HepG2 (cell line): ENCODE measurements around the gene TFPI2. TPM values are rescaled to one million over a fixed set of nuclear protein-coding genes. Genes with fewer than 3 reads are reported as not detected.

Experiments used
- ATAC-seq: fragments of 200-7000 bp; cut with Tn5 transposase; 3 replicates; pipeline ENCODE4 v1.9.1; 2020; ENCODE audit warnings: mild to moderate bottlenecking, moderate library complexity
- BruUV-seq: library from RNA; stranded (reverse); fragments of 400-500 nt; replicated peaks from 2 replicates; lab custom pipeline; 2021; lab: Mats Ljungman, UMichigan
- CTCF ChIA-PET: fragments of 300-600 bp; formaldehyde crosslinking; extraction: SDS; loops from one replicate; lab custom pipeline; 2021; ENCODE audit warnings: low total read pairs, inconsistent platforms, low intra/inter-chr PET ratio; lab: Yijun Ruan, JAX
- POLR2A ChIA-PET: fragments of 350-600 bp; sonication (Branson Sonifier 250); formaldehyde crosslinking; loops from one replicate; lab custom pipeline; 2020; ENCODE audit warnings: antibody characterized with exemption, inconsistent platforms; lab: Yijun Ruan, JAX
- DNase-seq: peaks from one replicate; pipeline ENCODE4 v3.0.0-alpha.2; 2015; ENCODE audit warnings: low spot score
- FAIRE-seq: peaks from 3 replicates; lab custom pipeline; 2011; peaks lifted over from hg19 to GRCh38; lab: Jason Lieb, UNC
- H2AFZ ChIP-seq: one replicate; pipeline ENCODE4 v1.6.1; 2011; ENCODE audit warnings: low read length, inconsistent platforms
- H3K27ac ChIP-seq: fragments of 300-600 bp; 3 replicates; pipeline ENCODE4 v1.8.0; 2011; ENCODE audit warnings: mixed run types, mild to moderate bottlenecking, mixed read lengths, low read length, inconsistent platforms; ENCODE audit not compliant: insufficient read depth; ENCODE audit errors: extremely low read length
- H3K27me3 ChIP-seq, 2 experiments: fragments of 200-600 bp in 1 of 2; 2 replicates in 1 of 2; 3 replicates in 1 of 2; pipeline versions ENCODE4 v1.6.0 to v1.8.0; 2011; ENCODE audit warnings: low read length in 2 of 2, mild to moderate bottlenecking in 2 of 2, moderate library complexity in 2 of 2, inconsistent platforms in 1 of 2; ENCODE audit not compliant: insufficient read depth in 2 of 2, control insufficient read depth in 1 of 2
- H3K36me3 ChIP-seq, 2 experiments: fragments of 200-600 bp in 1 of 2; replicated peaks in 1 of 2; 2 replicates in 1 of 2; 3 replicates in 1 of 2; pipeline versions ENCODE4 v1.5.1 to v1.8.0; 2011; ENCODE audit warnings: low read length in 2 of 2, inconsistent platforms in 1 of 2; ENCODE audit not compliant: insufficient read depth in 2 of 2, control insufficient read depth in 1 of 2
- H3K4me1 ChIP-seq: 2 replicates; pipeline ENCODE4 v1.5.1; 2012; ENCODE audit warnings: low read length, inconsistent platforms; ENCODE audit not compliant: insufficient read depth
- H3K4me2 ChIP-seq: 2 replicates; pipeline ENCODE4 v1.6.0; 2011; ENCODE audit warnings: low read depth, low read length, inconsistent platforms
- H3K4me3 ChIP-seq, 3 experiments: fragments of 200-600 bp in 1 of 3; sonication (generic), shearing (Covaris generic) in 1 of 3; replicated peaks in 1 of 3; 2 replicates each; pipeline ENCODE4 v1.5.1; 2011 to 2016; ENCODE audit warnings: low read length in 3 of 3, inconsistent platforms in 2 of 3, low read depth in 2 of 3, mild to moderate bottlenecking in 2 of 3, control low read depth in 1 of 3, mixed read lengths in 1 of 3; ENCODE audit not compliant: insufficient read depth in 1 of 3
- H3K79me2 ChIP-seq: one replicate; pipeline ENCODE4 v1.6.1; 2011; ENCODE audit warnings: low read length, inconsistent platforms; ENCODE audit not compliant: insufficient read depth
- H3K9ac ChIP-seq: 2 replicates; pipeline ENCODE4 v1.6.0; 2011; ENCODE audit warnings: mild to moderate bottlenecking, low read depth, low read length, inconsistent platforms; ENCODE audit not compliant: insufficient read depth
- H3K9me3 ChIP-seq: 2 replicates; pipeline ENCODE4 v1.5.1; 2012; ENCODE audit warnings: mild to moderate bottlenecking, low read length
- H4K20me1 ChIP-seq: 2 replicates; pipeline ENCODE4 v1.6.0; 2011; ENCODE audit warnings: inconsistent platforms, mild to moderate bottlenecking, low read length, moderate library complexity; ENCODE audit not compliant: insufficient read depth
- AKAP8 ChIP-seq: sonication (generic); formaldehyde crosslinking; IDR thresholded peaks from 2 replicates; pipeline ENCODE4 v1.5.1; 2020; ENCODE audit warnings: mild to moderate bottlenecking, missing genetic modification reagents
- ASH2L ChIP-seq: fragments of 300-600, 200-600 bp; sonication (generic); IDR thresholded peaks from 2 replicates; pipeline ENCODE4 v1.7.0; 2017; ENCODE audit warnings: low read depth, mild to moderate bottlenecking, moderate library complexity, mixed read lengths, low read length; ENCODE audit not compliant: insufficient read length
- MXI1 ChIP-seq: IDR thresholded peaks from 3 replicates; pipeline ENCODE4 v1.6.1; 2012; ENCODE audit warnings: low read depth, low read length, inconsistent platforms, borderline replicate concordance
- RBFOX2 ChIP-seq: fragments of 200-400 bp; formaldehyde crosslinking; IDR thresholded peaks from 2 replicates; pipeline ENCODE4 v1.6.1; 2017; ENCODE audit warnings: low read depth, mild to moderate bottlenecking, low read length
- TMF1 ChIP-seq: sonication (generic); formaldehyde crosslinking; IDR thresholded peaks from 2 replicates; pipeline ENCODE4 v1.8.1; 2022; ENCODE audit warnings: low read depth, missing genetic modification reagents
- ZBTB38 ChIP-seq: sonication (generic); formaldehyde crosslinking; IDR thresholded peaks from 2 replicates; pipeline ENCODE4 v1.5.1; 2020; ENCODE audit warnings: mild to moderate bottlenecking, missing genetic modification reagents
- ZBTB39 ChIP-seq: sonication (generic); formaldehyde crosslinking; IDR thresholded peaks from 2 replicates; pipeline ENCODE4 v1.5.0; 2020; ENCODE audit warnings: missing genetic modification reagents
- ZKSCAN5 ChIP-seq: sonication (generic); formaldehyde crosslinking; IDR thresholded peaks from 2 replicates; pipeline ENCODE4 v1.5.1; 2020; ENCODE audit warnings: mild to moderate bottlenecking, missing genetic modification reagents
- ZNF138 ChIP-seq: sonication (generic); formaldehyde crosslinking; IDR thresholded peaks from 2 replicates; pipeline ENCODE4 v1.5.0; 2020; ENCODE audit warnings: mild to moderate bottlenecking, low read depth, missing genetic modification reagents
- ZNF20 ChIP-seq: sonication (generic); formaldehyde crosslinking; IDR thresholded peaks from 2 replicates; pipeline ENCODE4 v1.4.0; 2020; ENCODE audit warnings: mild to moderate bottlenecking, moderate library complexity, missing genetic modification reagents
- ZNF333 ChIP-seq: sonication (generic); formaldehyde crosslinking; IDR thresholded peaks from 2 replicates; pipeline ENCODE4 v1.4.0; 2020; ENCODE audit warnings: mild to moderate bottlenecking, missing genetic modification reagents, borderline replicate concordance
- ZNF350 ChIP-seq: sonication (generic); formaldehyde crosslinking; IDR thresholded peaks from 2 replicates; pipeline ENCODE4 v1.4.0; 2020; ENCODE audit warnings: mild to moderate bottlenecking, low read depth, missing genetic modification reagents, borderline replicate concordance
- ZNF430 ChIP-seq: sonication (generic); formaldehyde crosslinking; IDR thresholded peaks from 2 replicates; pipeline ENCODE4 v1.9.0; 2021; ENCODE audit warnings: mild to moderate bottlenecking, missing genetic modification reagents
- ZNF513 ChIP-seq: sonication (generic); formaldehyde crosslinking; conservative IDR thresholded peaks from 2 replicates; pipeline ENCODE4 v1.5.0; 2020; ENCODE audit warnings: missing genetic modification reagents
- ZNF563 ChIP-seq: sonication (generic); formaldehyde crosslinking; IDR thresholded peaks from 2 replicates; pipeline ENCODE4 v1.8.0; 2022; ENCODE audit warnings: mild to moderate bottlenecking, moderate library complexity, missing genetic modification reagents
- ZNF615 ChIP-seq: sonication (generic); formaldehyde crosslinking; IDR thresholded peaks from 2 replicates; pipeline ENCODE4 v1.5.0; 2020; ENCODE audit warnings: mild to moderate bottlenecking, missing genetic modification reagents, borderline replicate concordance
- WGBS: methylation state at CpG from one replicate; pipeline ENCODE4 v1.1.6; 2017; ENCODE audit warnings: low lambda C conversion rate; 5-methylcytosine and 5-hydroxymethylcytosine counted together
- in situ Hi-C: cut with HindIII; loops from 2 replicates; pipeline ENCODE4 v1.10.0; 2017; ENCODE audit warnings: low pct_unique_long_range_greater_than_20kb; ENCODE audit not compliant: extremely low pct_ligation_motif_present
- intact Hi-C: fragments of 100-400 bp; cut with micrococcal nuclease; formaldehyde crosslinking; loops from one replicate; pipeline ENCODE4 v1.10.0; 2022; ENCODE audit not compliant: unreplicated experiment
- polyA plus RNA-seq, 8 experiments: library from polyadenylated mRNA; depleted of rRNA in 3 of 8; stranded (reverse) in 7 of 8; unstranded in 1 of 8; fragments of >200 nt; fragmentation: Illumina TruSeq in 4 of 8; extraction: Trizol in 4 of 8; gene quantifications; 2 replicates each; pipeline versions ENCODE4 v1.2.1 to v1.2.3, GENCODE V29; 2011 to 2016; ENCODE audit warnings: low read depth in 4 of 8, missing spikeins in 1 of 8, mixed read lengths in 1 of 8; ENCODE audit not compliant: insufficient read depth in 1 of 8
- total RNA-seq, 5 experiments: library from RNA; depleted of rRNA; stranded (reverse); fragments of >200 nt; fragmentation: Illumina TruSeq; extraction: Trizol; gene quantifications; 2 replicates each; pipeline ENCODE4 v1.2.3, GENCODE V29; 2016; ENCODE audit warnings: low read depth in 1 of 5
- TF ChIP-seq, protein P1 (sequence below), 2 experiments: IDR thresholded peaks; 2 replicates each; pipeline ENCODE4 v1.6.1; 2011 to 2012; ENCODE audit warnings: low read length in 2 of 2, borderline replicate concordance in 1 of 2, low read depth in 1 of 2, mild to moderate bottlenecking in 1 of 2, moderate library complexity in 1 of 2

Gene TFPI2
- total and polyA plus RNA-seq, 2 of the 13 experiments (the other 11 are each of a cell fraction or from before 2014, with no cell fraction given) = 0.16 to 0.22 TPM

GRCh38 chr7:93838966-93839365 lies 51.6 kb downstream of the TFPI2 start (continued):
- no peak for TF ChIP-seq ZNF350 (CRISPR knock-in tag)
- TF ChIP-seq, all 625 proteins: peak for 0

- ATAC-seq = no peak
- no peaks in the 10 kb centered on the region for H3K4me1 ChIP-seq
- no peak overlapping the region for H3K9ac ChIP-seq
- H3K4me2 ChIP-seq = no peak overlapping the region
- H3K36me3 ChIP-seq = no peaks in the 10 kb centered on the region
- no peak for FAIRE-seq
- intact Hi-C loops = no loop called here
- H2AFZ ChIP-seq = no peak overlapping the region
- no peak overlapping the region for H3K4me3 ChIP-seq
- 2% methylated on average over 3 of the region's 3 CpGs for WGBS
- ChIA-PET CTCF (no interaction called here), POLR2A (no interaction called here)
- in situ Hi-C loops = no loop called here
- no peaks in the 10 kb centered on the region for H3K9me3 ChIP-seq
- H3K27me3 ChIP-seq = no peaks in the 10 kb centered on the region
- no peaks in the 10 kb centered on the region for H4K20me1 ChIP-seq
- no peak overlapping the region for H3K27ac ChIP-seq
- DNase-seq = no peak
- BruUV-seq = no TSS peak
- H3K79me2 ChIP-seq = no peaks in the 10 kb centered on the region
- TF ChIP-seq AKAP8 (no peak), ZNF138 (CRISPR knock-in tag) (no peak), ZNF513 (CRISPR knock-in tag) (no peak), ZKSCAN5 (CRISPR knock-in tag) (no peak), ZNF333 (CRISPR knock-in tag) (no peak), RBFOX2 (no peak), ZNF430 (no peak), ZBTB39 (CRISPR knock-in tag) (no peak), ZNF615 (CRISPR knock-in tag) (no peak), MXI1 (no peak), ZNF20 (CRISPR knock-in tag) (no peak), ZNF563 (no peak), ASH2L (no peak), TMF1 (CRISPR knock-in tag) (no peak), ZBTB38 (CRISPR knock-in tag) (no peak)
- TF ChIP-seq, protein P1, sequence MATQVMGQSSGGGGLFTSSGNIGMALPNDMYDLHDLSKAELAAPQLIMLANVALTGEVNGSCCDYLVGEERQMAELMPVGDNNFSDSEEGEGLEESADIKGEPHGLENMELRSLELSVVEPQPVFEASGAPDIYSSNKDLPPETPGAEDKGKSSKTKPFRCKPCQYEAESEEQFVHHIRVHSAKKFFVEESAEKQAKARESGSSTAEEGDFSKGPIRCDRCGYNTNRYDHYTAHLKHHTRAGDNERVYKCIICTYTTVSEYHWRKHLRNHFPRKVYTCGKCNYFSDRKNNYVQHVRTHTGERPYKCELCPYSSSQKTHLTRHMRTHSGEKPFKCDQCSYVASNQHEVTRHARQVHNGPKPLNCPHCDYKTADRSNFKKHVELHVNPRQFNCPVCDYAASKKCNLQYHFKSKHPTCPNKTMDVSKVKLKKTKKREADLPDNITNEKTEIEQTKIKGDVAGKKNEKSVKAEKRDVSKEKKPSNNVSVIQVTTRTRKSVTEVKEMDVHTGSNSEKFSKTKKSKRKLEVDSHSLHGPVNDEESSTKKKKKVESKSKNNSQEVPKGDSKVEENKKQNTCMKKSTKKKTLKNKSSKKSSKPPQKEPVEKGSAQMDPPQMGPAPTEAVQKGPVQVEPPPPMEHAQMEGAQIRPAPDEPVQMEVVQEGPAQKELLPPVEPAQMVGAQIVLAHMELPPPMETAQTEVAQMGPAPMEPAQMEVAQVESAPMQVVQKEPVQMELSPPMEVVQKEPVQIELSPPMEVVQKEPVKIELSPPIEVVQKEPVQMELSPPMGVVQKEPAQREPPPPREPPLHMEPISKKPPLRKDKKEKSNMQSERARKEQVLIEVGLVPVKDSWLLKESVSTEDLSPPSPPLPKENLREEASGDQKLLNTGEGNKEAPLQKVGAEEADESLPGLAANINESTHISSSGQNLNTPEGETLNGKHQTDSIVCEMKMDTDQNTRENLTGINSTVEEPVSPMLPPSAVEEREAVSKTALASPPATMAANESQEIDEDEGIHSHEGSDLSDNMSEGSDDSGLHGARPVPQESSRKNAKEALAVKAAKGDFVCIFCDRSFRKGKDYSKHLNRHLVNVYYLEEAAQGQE (IDR thresholded peaks at IDR 0.05; ENCODE audit: borderline replicate concordance in 1 of 2, low read depth in 1 of 2, low read length in 2 of 2) = no peak
These were observed 53.3 kb downstream of the TFPI2 start for GRCh38 chr7:93837245-93837644.
